ENCODE measurements around the gene GLE1.

- TF ChIP-seq CTCF (IDR thresholded peaks at IDR 0.05) (no peak), POLR2A (IDR thresholded peaks at IDR 0.05) (no peak)
Observed at GRCh38 chr9:128587453-128587852, 82.9 kb downstream of the GLE1 start.

Measured in esophagus squamous epithelium (tissue), 4 donors.